C4-2B (cell line): ENCODE results near the gene LDLRAD2.
"Not testable (repeated sequence)": the region's sequence is repeated elsewhere in the genome, so short reads cannot be mapped to it uniquely, and the experiment has no call there.

Experiments
- ZFX ChIP-seq: fragments of 450-650 bp; IDR thresholded peaks from 2 replicates; pipeline ENCODE4 v1.6.1; 2017
- TF ChIP-seq, protein P1 (sequence below): fragments of 450-650 bp; conservative IDR thresholded peaks from 2 replicates; pipeline ENCODE4 v1.5.1; 2017; ENCODE audit warnings: mild to moderate bottlenecking

DNA sequence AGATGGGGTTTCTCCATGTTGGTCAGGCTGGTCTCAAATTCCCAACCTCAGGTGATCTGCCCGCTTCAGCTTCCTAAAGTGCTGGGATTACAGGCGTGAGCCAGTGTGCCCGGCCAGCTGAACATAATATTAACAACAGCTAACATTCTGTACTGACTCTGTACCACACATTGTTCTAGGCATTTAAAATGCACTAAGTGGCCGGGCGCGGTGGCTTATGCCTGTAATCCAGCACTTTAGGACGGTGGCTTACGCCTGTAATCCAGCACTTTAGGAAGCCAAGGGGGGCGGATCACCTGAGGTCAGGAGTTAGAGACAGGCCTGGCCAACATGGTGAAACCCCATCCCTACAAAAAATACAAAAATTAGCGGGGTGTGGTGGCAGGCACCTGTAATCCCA, 14.6 kb downstream of the LDLRAD2 start:
- TF ChIP-seq, protein P1, sequence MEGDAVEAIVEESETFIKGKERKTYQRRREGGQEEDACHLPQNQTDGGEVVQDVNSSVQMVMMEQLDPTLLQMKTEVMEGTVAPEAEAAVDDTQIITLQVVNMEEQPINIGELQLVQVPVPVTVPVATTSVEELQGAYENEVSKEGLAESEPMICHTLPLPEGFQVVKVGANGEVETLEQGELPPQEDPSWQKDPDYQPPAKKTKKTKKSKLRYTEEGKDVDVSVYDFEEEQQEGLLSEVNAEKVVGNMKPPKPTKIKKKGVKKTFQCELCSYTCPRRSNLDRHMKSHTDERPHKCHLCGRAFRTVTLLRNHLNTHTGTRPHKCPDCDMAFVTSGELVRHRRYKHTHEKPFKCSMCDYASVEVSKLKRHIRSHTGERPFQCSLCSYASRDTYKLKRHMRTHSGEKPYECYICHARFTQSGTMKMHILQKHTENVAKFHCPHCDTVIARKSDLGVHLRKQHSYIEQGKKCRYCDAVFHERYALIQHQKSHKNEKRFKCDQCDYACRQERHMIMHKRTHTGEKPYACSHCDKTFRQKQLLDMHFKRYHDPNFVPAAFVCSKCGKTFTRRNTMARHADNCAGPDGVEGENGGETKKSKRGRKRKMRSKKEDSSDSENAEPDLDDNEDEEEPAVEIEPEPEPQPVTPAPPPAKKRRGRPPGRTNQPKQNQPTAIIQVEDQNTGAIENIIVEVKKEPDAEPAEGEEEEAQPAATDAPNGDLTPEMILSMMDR = not testable (repeated sequence)
- not testable (repeated sequence) for TF ChIP-seq ZFX
